H7 (cell line): Measurements from ENCODE around the gene BRI3BP. TPM values are rescaled to one million over a fixed set of nuclear protein-coding genes. Genes with fewer than 3 reads are reported as not detected.
"Not testable (repeated sequence)": the region's sequence is repeated elsewhere in the genome, so short reads cannot be mapped to it uniquely, and the experiment has no call there.

ENCODE experiments used
- DNase-seq: peaks from one replicate; pipeline ENCODE4 v3.0.0; 2012
- H3K27me3 ChIP-seq: 2 replicates; pipeline ENCODE4 v1.6.0; 2011; ENCODE audit warnings: mild to moderate bottlenecking, low read length; ENCODE audit not compliant: control insufficient read depth, insufficient read depth
- H3K36me3 ChIP-seq: replicated peaks from 2 replicates; pipeline ENCODE4 v1.5.1; 2011; ENCODE audit warnings: low read length; ENCODE audit not compliant: control insufficient read depth, insufficient read depth
- H3K4me3 ChIP-seq: 2 replicates; pipeline ENCODE4 v1.5.1; 2011; ENCODE audit warnings: low read depth, mild to moderate bottlenecking, control low read depth, low read length, moderate library complexity; ENCODE audit not compliant: insufficient read depth
- total RNA-seq: library from RNA; depleted of rRNA; stranded (reverse); fragments of >200 nt; shearing (Covaris generic); gene quantifications from 2 replicates; pipeline ENCODE4 v1.2.3, GENCODE V29; 2014

BRI3BP gene
- total RNA-seq, 1 experiment from 2014 or later: 6.7 TPM

DNA sequence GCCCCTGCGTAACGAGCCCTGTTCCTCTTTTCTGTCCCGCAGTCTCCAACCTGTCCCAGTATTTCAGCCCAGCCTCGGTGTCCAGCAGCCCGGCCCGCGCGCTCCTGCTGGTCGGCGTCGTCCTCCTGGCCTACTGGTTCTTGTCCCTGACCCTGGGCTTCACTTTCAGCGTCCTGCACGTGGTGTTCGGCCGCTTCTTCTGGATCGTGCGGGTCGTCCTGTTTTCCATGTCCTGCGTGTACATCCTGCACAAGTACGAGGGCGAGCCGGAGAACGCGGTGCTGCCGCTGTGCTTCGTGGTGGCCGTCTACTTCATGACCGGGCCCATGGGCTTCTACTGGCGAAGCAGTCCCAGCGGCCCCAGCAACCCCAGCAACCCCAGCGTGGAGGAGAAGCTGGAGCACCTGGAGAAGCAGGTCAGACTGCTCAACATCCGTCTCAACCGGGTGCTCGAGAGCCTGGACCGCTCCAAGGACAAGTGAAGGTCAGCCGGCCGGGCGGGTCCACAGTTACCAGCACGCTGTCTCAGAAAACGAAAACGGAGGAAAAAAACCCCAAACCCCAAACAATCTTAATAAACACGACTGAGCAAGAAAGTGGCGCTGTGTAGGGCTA, 31.6 kb downstream of the BRI3BP start:
- Histone ChIP-seq H3K36me3 (peaks cover 1% of the 10 kb centered on the region; the same call in 1 of the 2 replicates), H3K27me3 (no peaks in the 10 kb centered on the region), H3K4me3 (no peak overlapping the region)
- DNase-seq: no peak

DNA sequence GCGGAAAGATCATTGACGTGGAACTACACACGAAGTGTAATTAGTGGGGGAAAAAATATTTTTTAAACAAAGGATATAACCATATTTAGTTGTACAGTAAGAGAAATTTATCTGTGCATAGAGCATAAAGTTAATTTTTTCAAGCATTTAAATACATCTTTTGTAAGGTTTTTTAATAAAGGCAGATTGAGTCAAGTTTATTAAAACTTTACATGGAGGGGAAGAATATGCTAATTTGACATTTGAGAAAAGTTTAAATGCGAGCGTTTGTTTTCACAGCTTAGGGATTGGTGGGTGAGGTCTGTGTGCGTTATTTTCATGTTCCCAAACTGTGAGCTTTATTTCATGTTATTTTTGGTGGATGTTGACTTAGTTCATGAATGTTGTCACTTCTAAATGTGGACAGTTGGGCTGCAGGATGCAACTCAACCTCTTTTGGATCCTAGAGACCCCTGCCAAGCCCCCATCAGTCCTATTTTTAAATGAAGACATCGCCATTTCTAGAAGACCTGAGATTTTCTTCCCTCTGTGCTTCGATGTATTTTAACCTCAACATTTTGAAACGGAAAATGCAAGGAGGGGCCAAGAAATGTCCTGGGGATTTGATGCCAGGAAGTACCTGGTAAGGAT, 32.3 kb downstream of the BRI3BP start:
- H3K4me3 ChIP-seq: no peak overlapping the region
- peaks cover 1% of the 10 kb centered on the region; the same call in 1 of the 2 replicates for H3K36me3 ChIP-seq
- H3K27me3 ChIP-seq: no peaks in the 10 kb centered on the region
- no peak for DNase-seq

DNA sequence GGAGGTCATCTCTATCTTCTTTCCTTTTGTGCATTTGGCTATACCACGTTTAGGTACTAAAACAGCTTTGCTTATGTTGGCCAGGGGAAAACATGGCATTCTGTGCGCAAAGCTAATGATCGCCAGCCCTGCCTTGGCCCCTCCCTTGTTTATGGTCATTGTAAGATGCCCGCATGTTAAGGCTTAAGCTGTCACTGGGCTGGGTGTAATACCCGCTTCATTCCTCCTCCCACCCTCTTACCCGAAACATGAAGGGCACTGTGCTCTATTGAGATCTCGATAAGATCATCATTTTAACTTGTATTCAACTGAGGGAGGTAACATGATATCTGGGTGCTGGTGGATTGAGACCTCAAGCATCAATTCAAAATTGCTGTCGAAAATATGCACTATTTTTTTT, 34.7 kb downstream of the BRI3BP start:
- no peak for DNase-seq
- Histone ChIP-seq H3K36me3 (no peaks in the 10 kb centered on the region; the same call in 1 of the 2 replicates), H3K27me3 (no peaks in the 10 kb centered on the region), H3K4me3 (no peak overlapping the region)

DNA sequence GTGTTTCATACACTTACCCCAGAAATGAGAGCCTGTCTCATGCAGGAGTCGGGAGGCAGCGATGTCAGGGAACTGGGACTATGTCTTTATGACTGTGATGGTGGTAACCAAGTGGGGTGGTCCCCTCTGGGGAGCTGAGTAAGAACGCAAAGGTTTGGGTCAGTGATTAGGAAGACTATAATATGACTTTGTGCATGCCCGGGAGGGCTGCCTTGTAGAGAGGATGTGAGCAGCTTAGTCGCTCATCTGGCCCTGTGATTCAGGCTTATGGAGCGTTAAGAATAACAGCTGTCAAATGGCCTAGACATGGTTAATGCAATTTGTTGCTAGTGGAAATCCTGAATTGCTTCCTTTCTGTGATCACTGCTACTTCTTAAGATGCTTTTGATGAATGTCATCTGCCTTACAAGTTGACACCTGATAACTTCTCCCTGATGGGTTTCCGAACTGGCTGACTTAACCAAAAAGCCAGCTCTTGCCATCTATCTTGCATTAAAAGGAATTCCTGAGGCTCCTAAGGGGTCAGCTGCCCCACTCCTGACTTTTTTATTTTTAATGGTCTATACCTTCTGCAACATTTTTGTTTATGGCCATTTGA, 36.4 kb downstream of the BRI3BP start:
- Histone ChIP-seq H3K36me3 (no peaks in the 10 kb centered on the region; the same call in 1 of the 2 replicates), H3K27me3 (no peaks in the 10 kb centered on the region), H3K4me3 (no peak overlapping the region)
- no peak for DNase-seq

DNA sequence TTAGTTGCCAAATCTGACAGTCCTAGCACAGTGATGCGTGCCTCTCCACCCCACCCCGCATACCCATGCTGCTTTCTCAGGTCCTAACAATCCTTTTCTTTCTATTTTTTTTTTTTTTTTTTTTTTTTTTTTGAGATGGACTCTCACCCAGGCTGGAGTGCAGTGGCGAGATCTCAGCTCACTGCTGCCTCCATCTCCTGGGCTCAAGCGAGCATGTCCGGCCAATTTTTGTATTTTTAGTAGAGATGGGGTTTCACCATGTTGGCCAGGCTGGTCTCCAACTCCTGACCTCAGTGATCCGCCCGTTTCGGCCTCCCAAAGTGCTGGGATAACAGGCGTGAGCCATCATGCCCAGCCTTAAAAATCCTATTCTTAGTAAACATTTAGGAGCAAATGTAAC, 38.0 kb downstream of the BRI3BP start:
- H3K36me3 ChIP-seq: not testable (repeated sequence)

DNA sequence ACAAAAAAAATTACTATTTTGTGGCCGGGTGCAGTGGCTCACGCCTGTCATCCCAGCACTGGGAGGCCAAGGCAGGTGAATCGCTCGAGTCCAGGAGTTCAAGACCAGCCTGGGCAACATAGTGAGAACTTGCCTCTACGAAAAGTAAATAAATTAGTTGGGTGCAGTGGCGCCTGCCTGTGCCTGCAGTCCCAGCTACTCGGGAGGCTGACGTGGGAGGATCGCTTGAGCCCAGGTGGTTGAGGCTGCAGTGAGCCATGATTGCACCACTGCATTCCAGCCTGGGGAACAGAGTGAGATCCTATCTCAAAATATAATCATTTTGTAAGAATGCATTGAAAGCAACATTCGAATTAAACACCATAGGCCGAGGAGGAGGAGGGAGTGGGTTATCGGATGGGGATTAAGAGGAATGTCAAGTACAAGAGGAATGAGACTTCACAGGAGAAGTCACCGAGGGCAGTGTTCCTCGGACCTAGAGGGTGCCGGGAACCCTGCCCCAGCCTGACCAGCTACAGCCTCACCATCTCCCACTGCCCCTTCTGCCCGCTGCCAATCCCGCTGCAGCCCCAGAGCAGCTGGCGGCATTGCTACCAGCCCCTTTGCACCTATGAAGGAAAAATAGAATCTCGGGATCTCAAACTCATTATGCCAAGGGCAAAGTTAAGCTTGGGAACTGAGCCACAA, 39.2 kb downstream of the BRI3BP start:
- DNase-seq: no peak
- no peak overlapping the region for H3K4me3 ChIP-seq
- H3K36me3 ChIP-seq: no peaks in the 10 kb centered on the region
- H3K27me3 ChIP-seq: no peaks in the 10 kb centered on the region

More for the DNA sequence above, 38.0 kb downstream of the BRI3BP start:
- H3K27me3 ChIP-seq, H3K4me3 ChIP-seq, DNase-seq: not testable (repeated sequence)

DNA sequence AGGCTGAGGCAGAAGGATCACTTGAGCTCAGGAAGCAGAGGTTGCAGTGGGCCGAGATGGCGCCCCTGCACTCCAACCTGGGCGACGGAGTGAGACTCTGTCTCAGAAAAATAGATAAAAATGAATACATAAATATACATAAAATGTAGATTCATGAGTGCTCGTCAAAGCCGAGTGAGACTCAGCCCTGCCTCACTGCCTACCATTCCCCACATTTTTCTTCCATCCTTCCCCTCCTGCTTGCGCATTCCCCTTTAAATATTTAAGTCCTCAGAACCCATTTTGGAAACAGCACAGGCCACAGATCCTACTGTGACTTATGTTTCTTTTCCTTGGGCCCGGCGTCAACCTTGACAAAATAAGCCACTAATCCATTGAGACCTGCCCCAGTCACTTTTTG, 39.8 kb downstream of the BRI3BP start:
- H3K27me3 ChIP-seq: no peaks in the 10 kb centered on the region
- no peak for DNase-seq
- no peak overlapping the region for H3K4me3 ChIP-seq
- no peaks in the 10 kb centered on the region for H3K36me3 ChIP-seq

DNA sequence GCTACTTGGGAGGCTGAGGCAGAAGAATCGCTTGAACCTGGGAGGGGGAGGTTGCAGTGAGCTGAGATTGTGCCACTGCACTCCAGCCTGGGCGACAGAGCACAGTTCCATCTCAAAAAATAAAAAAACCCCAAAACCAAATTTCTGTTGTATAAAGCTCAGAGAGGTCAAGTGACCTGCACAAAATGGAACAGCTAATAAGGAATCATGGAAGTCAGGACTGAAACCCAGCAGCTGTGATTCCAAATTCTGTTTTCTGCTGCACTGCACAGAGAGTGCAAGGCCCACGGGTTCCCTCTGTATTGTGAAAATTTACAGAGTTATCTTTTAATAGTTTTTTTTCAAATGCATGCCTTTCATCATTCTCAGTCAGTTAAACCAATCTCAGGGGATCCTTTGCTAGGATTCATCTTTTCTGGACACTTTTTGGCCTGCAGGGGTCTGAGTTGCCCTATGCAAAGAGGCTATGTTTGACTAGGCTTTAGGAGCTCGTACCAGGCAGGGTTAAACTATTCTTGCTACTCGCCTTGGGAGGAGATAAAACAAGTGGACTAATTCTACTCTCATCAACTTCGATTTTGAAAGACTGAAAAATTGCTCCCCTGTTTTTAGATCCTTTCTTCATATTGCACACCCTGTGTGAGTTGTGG, 45.7 kb downstream of the BRI3BP start:
- no peaks in the 10 kb centered on the region for H3K27me3 ChIP-seq
- no peak for DNase-seq
- no peaks in the 10 kb centered on the region for H3K36me3 ChIP-seq
- H3K4me3 ChIP-seq: no peak overlapping the region

DNA sequence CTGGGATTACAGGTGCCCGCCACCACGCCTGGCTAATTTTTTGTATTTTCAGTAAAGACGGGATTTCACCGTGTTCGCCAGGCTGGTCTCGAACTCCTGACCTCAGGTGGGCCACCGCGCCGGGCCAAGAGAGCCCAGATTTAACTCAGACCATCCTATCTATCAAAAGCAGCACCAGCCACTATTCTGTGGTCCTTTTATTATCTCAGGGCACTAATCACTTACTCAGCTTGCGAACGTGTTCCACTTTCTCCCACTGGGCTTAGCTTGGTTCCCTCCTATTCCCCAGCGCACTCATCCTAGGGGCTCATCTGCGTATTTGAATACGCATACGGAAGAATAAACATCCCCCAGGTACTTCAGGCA, 55.6 kb downstream of the BRI3BP start:
- DNase-seq: no peak
- Histone ChIP-seq H3K36me3 (no peaks in the 10 kb centered on the region), H3K4me3 (peak overlapping the region; percentile 54), H3K27me3 (no peaks in the 10 kb centered on the region)

DNA sequence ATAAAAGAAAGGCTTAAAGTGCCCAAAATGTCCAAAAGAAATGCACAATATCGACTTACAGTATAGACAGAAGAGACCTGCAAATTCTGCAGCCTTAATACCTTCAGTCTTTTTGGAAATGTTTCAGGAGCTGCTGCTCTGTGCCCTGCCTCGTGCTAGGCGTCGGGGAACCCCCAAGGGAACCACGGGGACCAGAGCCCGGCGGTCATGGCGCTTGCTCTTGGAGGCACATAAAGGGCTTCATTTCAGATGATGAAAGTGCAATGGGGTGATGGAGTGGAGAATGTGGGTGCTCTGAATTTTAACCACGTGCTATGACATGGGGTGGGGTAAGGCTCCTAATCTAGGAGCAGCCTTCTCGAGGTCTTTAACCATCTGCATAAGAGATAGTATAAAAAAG, 57.0 kb downstream of the BRI3BP start:
- no peak overlapping the region for H3K4me3 ChIP-seq
- DNase-seq: no peak
- H3K36me3 ChIP-seq: no peaks in the 10 kb centered on the region
- H3K27me3 ChIP-seq: no peaks in the 10 kb centered on the region

DNA sequence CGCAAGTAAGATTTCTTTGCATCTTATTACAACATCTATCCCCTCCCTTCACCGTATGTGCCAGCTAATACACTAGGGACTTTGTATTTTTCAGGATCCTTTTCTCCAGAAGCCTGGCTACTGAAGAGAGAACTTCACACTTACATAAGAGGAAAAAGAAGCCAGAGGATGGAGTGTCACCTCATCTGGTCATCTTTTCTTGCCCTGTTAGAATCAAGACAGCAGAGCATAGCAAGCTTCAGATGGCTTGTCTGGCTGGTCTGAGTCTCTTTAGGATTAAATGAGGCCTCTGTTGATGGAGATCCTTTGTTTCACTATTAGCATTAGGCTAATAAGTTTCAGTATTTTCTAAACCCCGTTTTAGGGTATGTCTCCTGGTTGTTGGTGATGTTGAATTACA, 57.4 kb downstream of the BRI3BP start:
- no peaks in the 10 kb centered on the region for H3K36me3 ChIP-seq
- H3K27me3 ChIP-seq: no peaks in the 10 kb centered on the region
- H3K4me3 ChIP-seq: no peak overlapping the region
- no peak for DNase-seq

DNA sequence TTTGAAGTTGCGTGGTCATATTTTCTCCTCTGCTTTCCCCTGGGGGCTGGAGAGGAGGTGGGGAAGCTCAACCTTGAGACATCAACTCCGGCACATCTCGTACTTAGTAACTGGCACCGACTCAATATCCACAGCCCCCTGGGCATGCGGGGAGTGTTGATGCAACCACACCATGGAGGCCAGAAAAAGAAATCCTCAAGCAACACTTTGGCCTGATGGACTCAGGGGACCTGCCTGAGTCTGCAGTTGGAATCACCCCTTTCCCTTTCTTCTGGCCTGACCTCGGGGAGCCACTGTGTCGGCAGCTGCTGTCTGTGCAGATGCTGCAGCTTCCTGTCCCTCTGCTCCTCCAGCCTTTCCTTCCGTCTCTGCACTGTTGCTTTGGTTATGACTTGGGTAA, 60.4 kb downstream of the BRI3BP start:
- DNase-seq: no peak
- H3K36me3 ChIP-seq: no peaks in the 10 kb centered on the region
- H3K27me3 ChIP-seq: no peaks in the 10 kb centered on the region
- no peak overlapping the region for H3K4me3 ChIP-seq

DNA sequence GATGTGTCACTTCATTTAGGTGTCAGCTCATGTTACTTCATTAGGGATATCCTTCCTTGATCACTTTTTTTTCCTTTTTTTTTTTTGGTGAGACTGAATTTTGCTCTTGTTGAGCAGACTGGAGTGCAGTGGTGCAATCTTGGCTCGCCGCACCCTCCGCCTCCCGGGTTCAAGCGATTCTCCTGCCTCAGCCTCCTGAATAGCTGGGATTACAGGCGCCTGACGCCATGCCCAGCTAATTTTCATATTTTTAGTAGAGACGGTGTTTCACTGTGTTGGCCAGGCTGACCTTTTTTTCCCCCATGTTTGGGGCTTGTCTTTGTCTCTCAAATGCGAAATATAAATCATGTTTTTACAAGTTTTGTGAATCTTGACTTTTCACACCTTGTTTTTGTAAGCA, 62.1 kb downstream of the BRI3BP start:
- Histone ChIP-seq H3K36me3 (no peaks in the 10 kb centered on the region), H3K4me3 (no peak overlapping the region), H3K27me3 (no peaks in the 10 kb centered on the region)
- DNase-seq: no peak

DNA sequence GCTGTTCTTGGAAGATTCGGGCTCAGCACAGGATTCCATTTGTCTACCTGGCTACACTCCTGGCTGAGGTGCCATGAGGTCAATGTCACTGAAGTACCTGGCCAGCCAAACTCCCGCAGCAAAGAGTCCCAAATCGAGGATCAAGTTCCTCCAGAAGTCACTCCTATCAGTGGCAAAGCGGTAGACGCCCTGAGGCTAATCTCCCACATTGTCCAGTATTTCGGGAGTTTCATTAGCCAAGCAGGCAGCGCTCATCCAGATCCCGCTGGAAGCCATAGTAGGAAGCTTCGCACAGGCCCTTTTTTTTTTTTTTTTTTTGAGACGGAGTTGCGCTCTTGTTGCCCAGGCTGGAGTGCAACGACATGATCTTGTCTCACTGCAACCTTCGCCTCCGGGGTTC, 62.9 kb downstream of the BRI3BP start:
- DNase-seq: no peak
- no peak overlapping the region for H3K4me3 ChIP-seq
- no peaks in the 10 kb centered on the region for H3K27me3 ChIP-seq
- H3K36me3 ChIP-seq: no peaks in the 10 kb centered on the region
